Caki2 (cell line): ENCODE measurements around the gene ECE1. TPM values are rescaled to one million over a fixed set of nuclear protein-coding genes. Genes with fewer than 3 reads are reported as not detected.
A peak's percentile ranks its signal among the peaks of the same experiment; 100 is the strongest.
"Not testable (repeated sequence)": the region's sequence is repeated elsewhere in the genome, so short reads cannot be mapped to it uniquely, and the experiment has no call there.

ENCODE experiments used
- DNase-seq: peaks from one replicate; pipeline ENCODE4 v3.0.0-alpha.2; 2015; ENCODE audit warnings: low read depth
- in situ Hi-C: cut with HindIII; loops from 2 replicates; pipeline ENCODE4 v1.10.0; 2016; ENCODE audit warnings: low sequenced_read_pairs, low pct_unique_long_range_greater_than_20kb, mixed read lengths
- total RNA-seq: library from RNA; depleted of rRNA; stranded (reverse); fragments of >200 nt; shearing (Covaris generic); gene quantifications from 2 replicates; pipeline ENCODE4 v1.2.3, GENCODE V29; 2014; ENCODE audit warnings: low replicate concordance

Gene ECE1
- total RNA-seq, 1 experiment from 2014 or later = 82.8 TPM

DNA sequence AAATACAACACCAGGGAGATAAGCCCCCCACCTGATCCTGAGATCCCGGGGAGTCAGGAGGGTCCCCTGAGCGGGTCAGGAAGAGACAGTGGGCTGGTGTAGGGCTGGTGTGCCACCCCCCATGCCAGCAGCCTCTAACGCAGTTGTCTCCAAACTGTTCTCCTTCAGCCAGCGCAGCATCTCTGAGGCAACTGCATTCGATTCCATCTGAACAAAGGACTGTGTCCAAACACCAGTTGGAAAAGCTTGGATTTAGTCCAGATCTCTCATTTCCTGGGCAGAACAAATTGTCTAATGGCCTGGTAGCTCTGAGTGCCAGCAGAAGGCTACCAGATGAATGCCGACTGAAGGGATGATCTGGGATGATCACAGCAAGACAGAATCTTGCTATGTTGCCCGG is 69.4 kb downstream of the ECE1 start:
- in situ Hi-C loops = no loop called here

GRCh38 chr1:21219674-21220073 is 70.6 kb downstream of the ECE1 start:
- in situ Hi-C loops = no loop called here
- DNase-seq = no peak

More for the DNA sequence above, 69.4 kb downstream of the ECE1 start:
- DNase-seq = no peak

- peak; percentile 25 for DNase-seq
- in situ Hi-C loops = no loop called here
Measured at GRCh38 chr1:21217812-21218596, 72.3 kb downstream of the ECE1 start.

DNA sequence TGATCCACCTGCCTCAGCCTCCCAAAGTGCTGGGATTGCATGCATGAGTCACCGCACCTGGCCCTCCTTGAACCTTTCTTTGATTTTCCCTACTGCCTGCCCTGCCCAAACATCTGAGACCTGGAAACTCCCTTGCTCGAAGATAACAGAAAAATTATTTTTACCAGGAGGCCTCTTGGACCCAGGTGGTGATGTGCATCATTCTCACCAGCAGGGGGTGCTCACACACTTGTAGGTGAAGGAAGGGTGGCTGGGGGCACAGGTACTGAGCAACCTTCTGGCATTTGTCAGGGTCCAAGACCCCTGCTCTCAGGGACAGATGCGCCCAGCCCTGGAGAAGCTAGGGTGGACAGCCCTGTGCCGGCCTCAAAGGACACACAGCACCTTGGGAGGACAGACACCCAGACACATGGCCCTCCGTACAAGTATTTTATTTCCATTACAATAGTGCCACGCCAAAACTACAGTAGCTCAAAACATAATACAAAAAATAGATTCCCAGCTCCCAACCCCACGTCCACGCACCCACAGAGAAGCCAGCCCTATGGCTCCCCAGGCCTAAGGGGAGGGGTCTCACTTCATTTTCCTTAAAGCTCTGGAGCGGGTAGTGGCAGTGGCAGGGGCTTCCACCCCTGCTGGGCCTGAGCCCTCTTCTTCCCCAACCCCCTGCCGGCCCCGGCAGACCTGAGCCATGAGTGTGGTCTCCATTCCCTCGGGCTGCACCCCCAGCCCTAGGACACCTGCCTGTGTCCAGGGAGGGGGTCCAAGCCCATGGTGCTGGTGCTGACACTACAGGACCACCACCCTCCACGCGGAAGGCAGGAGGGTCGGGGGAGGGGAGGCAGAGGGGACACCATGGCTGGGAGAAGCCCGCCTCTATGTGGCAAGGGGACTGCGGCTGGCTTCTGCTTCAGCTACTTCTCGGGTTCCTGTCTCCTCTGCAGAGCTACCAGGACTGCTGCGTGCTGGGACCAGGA is 73.1 kb downstream of the ECE1 start:
- DNase-seq = peak; percentile 47
- in situ Hi-C loops = no loop called here

- DNase-seq = no peak
- in situ Hi-C loops = no loop called here
Measured at GRCh38 chr1:21212126-21212525, 78.1 kb downstream of the ECE1 start.

- in situ Hi-C loops, DNase-seq: not testable (repeated sequence)
Measured at GRCh38 chr1:21208137-21208700, 82.0 kb downstream of the ECE1 start.

GRCh38 chr1:21206117-21206516 is 84.1 kb downstream of the ECE1 start:
- in situ Hi-C loops = no loop called here
- peak; percentile 67 for DNase-seq

GRCh38 chr1:21205416-21205815 is 84.8 kb downstream of the ECE1 start:
- no peak for DNase-seq
- in situ Hi-C loops = no loop called here

DNA sequence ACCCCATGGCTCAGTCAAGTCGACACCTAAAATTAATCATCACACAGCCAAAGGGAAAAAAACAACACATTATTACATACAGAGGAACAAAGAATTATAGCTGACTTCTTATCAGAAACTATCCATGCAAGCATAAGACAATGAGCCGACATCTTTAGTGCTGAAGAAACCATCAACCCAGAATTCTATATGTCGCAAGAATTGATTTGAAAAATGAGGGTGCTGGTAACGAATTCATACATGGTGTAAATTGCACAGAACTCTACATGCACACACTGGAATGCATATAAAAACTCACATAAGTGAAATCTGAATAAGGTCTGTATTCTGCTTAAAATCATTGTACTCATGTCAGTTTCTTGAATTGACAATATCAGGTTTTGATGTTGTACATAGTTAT is 88.6 kb downstream of the ECE1 start:
- in situ Hi-C loops = no loop called here

GRCh38 chr1:21201238-21201637 is 89.0 kb downstream of the ECE1 start:
- in situ Hi-C loops, DNase-seq: not testable (repeated sequence)

More for the DNA sequence above, 88.6 kb downstream of the ECE1 start:
- DNase-seq = no peak

DNA sequence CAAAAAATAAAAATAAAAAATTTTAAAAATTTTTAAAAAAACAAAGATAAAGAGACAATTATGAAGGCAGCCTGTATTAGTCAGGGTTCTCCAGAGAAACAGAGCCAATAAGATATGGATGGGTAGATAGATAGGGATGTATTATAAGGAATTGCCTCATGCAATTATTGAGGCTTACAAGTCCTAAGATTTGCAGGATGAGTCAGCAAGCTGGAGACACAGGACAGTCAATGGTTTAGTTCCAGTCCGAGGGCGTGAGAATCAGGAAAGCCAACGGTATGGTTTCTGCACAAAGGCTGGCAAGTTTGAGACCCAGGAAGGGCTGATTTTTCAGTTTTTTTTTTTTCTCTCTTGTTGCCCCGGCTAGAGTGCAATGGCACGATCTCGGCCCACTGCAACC is 89.5 kb downstream of the ECE1 start:
- no peak for DNase-seq
- in situ Hi-C loops = no loop called here

- in situ Hi-C loops = no loop called here
- no peak for DNase-seq
Measured at GRCh38 chr1:21198929-21199328, 91.3 kb downstream of the ECE1 start.

- in situ Hi-C loops = no loop called here
- DNase-seq = no peak
Measured at GRCh38 chr1:21192871-21193270, 97.4 kb downstream of the ECE1 start.

DNA sequence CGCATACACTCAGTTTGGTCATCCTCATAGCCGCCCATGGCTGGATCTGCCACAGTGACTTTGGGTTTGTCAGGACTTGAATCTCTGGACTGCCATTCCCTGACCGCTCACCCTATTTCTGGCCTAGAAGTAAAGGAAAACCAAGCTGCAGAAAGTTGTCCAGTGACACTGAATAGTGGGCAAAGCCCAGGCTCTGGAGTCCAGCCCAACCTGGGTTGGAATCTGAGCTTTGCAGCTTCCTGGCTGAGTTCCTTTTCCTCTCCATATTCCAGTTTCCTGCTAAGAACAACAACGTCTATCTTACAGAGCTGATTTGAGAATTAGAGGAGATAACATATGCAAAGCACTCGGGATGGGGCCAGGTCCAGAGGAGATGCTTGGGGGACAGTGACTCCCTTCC is 98.0 kb downstream of the ECE1 start:
- DNase-seq = no peak
- in situ Hi-C loops = no loop called here

DNA sequence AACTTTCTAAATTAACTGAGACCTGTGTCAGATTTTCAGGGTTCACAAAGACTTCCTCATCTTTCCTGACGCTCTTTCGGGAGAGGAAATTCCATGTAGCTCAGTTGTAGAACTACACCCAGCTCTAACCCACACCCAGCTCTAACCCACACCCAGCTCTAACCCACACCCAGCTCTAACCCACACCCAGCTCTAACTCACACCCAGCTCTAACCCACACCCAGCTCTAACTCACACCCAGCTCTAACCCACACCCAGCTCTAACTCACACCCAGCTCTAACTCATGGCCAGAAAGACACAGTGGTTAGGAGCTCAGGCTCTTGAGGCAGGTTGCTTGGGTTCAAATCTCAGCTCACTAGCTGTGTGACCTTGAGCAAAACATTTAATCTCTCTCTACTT is 99.5 kb downstream of the ECE1 start:
- DNase-seq, in situ Hi-C loops: not testable (repeated sequence)

- no peak for DNase-seq
- in situ Hi-C loops = no loop called here
Measured at GRCh38 chr1:21189906-21190500, 100.3 kb downstream of the ECE1 start.

- no peak for DNase-seq
- in situ Hi-C loops = no loop called here
Measured at GRCh38 chr1:21189421-21189820, 100.8 kb downstream of the ECE1 start.

GRCh38 chr1:21188235-21188634 is 102.0 kb downstream of the ECE1 start:
- no peak for DNase-seq
- in situ Hi-C loops = no loop called here
